Prostate gland (tissue), 2 donors: ENCODE results near the gene NHSL2. TPM values are rescaled to one million over a fixed set of nuclear protein-coding genes. Genes with fewer than 3 reads are reported as not detected.

Experiments used
- DNase-seq: peaks from one replicate; pipeline ENCODE4 v3.0.0-alpha.2; 2019; ENCODE audit warnings: low spot score
- H3K27ac ChIP-seq, 2 donors: fragments of 200-600 bp; sonication (generic); 2 replicates each; pipeline ENCODE4 v1.5.1; 2017 to 2019
- H3K27me3 ChIP-seq: fragments of 200-600 bp; sonication (generic); replicated peaks from 2 replicates; pipeline ENCODE4 v1.5.1; 2019; ENCODE audit not compliant: insufficient read depth
- H3K36me3 ChIP-seq, 2 donors: fragments of 200-600 bp; sonication (generic); 1 replicate in 1 of 2; 2 replicates in 1 of 2; pipeline versions ENCODE4 v1.5.1 to v1.8.1; 2017 to 2019
- H3K4me1 ChIP-seq: fragments of 200-600 bp; sonication (generic); replicated peaks from 2 replicates; pipeline ENCODE4 v1.5.1; 2019
- H3K4me3 ChIP-seq, 2 donors: fragments of 200-600 bp; sonication (generic); 2 replicates each; pipeline ENCODE4 v1.5.1; 2017 to 2019
- H3K9me3 ChIP-seq: fragments of 200-600 bp; sonication (generic); 2 replicates; pipeline ENCODE4 v1.5.1; 2017
- POLR2A ChIP-seq: fragments of 450-650 bp; IDR thresholded peaks from one replicate; pipeline ENCODE4 v1.6.1; 2016; ENCODE audit warnings: antibody characterized with exemption, mild to moderate bottlenecking
- POLR2AphosphoS5 ChIP-seq: sonication (generic); formaldehyde crosslinking; IDR thresholded peaks from one replicate; pipeline ENCODE4 v1.6.1; 2017; ENCODE audit warnings: antibody characterized with exemption
- WGBS: methylation state at CpG from one replicate; pipeline ENCODE4 v1.1.5; 2018; 5-methylcytosine and 5-hydroxymethylcytosine counted together
- intact Hi-C: fragments of 100-400 bp; cut with DNase I; formaldehyde crosslinking; loops from one replicate; pipeline ENCODE4 v1.14.2; 2022
- total RNA-seq, 2 donors: library from RNA; depleted of rRNA; stranded (reverse); fragments of >200 nt; gene quantifications; one replicate each; pipeline ENCODE4 v1.1.0, GENCODE V29; 2016
- TF ChIP-seq, protein P1 (sequence below), 4 experiments: fragments of 200-600 bp in 2 of 4; fragments of 450-650 bp in 2 of 4; sonication (generic) in 2 of 4; IDR thresholded peaks; 1 replicate in 3 of 4; 2 replicates in 1 of 4; pipeline ENCODE4 v1.5.1; 2016 to 2019; ENCODE audit warnings: antibody characterized with exemption in 4 of 4, mild to moderate bottlenecking in 2 of 4, moderate library complexity in 2 of 4

Gene NHSL2
- total RNA-seq, 2 donors from 2014 or later, result 4.2 to 28.2 TPM

DNA sequence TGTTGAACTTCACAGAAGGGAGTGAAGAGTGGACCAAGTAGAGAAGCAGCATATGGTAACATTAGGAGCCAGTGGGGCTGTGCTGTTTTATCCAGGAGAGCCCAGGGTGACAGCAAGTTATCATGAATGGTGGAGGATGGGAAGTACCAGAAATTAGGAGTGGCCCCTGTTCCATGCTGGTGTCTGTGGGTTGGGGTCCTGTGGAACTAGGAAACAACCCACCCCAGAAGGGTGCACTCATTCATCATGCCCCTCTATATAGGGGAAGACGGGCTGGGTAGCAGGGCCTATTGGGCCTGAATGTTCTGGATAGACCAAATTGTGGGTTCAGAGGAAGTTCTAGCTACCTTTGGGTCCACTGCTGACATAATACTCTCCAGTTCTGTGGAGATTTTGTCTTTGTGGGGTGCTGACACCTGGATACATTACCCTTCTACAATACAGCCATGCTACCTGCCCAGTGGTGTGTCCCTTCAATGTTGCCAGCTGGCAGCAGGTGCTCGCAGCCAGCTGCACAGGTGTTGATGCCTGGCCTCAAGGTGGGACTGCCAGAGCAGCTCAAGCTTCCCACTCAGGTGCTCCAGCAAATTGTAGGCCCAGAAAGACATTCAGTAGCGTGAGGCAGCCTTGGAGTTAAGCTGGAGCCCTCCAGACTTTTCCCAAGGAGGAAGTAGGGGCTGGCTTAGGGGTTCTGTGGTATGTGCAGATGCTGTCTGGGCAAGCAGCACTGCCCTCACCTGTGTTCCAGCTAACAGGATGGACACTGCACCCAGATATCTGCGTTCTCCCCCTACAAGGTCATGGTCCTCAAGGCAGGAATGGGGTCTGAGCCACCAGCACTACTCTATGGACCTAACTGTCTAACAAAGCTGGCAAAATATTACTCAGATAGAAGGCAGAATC, 106.5 kb downstream of the NHSL2 start:
- Histone ChIP-seq H3K9me3 (no peaks in the 10 kb centered on the region), H3K4me3 (no peak overlapping the region), H3K27me3 (no peaks in the 10 kb centered on the region), H3K27ac (no peak overlapping the region), H3K4me1 (no peaks in the 10 kb centered on the region), H3K36me3 (no peaks in the 10 kb centered on the region)
- intact Hi-C loops, result loop anchor here (10.0 kb wide), 1 partner anchor 528 kb away; no protein-coding TSS in a partner anchor
- TF ChIP-seq POLR2A, result no peak
- TF ChIP-seq POLR2AphosphoS5, result no peak
- TF ChIP-seq, protein P1, sequence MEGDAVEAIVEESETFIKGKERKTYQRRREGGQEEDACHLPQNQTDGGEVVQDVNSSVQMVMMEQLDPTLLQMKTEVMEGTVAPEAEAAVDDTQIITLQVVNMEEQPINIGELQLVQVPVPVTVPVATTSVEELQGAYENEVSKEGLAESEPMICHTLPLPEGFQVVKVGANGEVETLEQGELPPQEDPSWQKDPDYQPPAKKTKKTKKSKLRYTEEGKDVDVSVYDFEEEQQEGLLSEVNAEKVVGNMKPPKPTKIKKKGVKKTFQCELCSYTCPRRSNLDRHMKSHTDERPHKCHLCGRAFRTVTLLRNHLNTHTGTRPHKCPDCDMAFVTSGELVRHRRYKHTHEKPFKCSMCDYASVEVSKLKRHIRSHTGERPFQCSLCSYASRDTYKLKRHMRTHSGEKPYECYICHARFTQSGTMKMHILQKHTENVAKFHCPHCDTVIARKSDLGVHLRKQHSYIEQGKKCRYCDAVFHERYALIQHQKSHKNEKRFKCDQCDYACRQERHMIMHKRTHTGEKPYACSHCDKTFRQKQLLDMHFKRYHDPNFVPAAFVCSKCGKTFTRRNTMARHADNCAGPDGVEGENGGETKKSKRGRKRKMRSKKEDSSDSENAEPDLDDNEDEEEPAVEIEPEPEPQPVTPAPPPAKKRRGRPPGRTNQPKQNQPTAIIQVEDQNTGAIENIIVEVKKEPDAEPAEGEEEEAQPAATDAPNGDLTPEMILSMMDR (IDR thresholded peaks at IDR 0.05), result no peak
- DNase-seq, result no peak
- WGBS, result 100% methylated on average over 1 of the region's 4 CpGs

DNA sequence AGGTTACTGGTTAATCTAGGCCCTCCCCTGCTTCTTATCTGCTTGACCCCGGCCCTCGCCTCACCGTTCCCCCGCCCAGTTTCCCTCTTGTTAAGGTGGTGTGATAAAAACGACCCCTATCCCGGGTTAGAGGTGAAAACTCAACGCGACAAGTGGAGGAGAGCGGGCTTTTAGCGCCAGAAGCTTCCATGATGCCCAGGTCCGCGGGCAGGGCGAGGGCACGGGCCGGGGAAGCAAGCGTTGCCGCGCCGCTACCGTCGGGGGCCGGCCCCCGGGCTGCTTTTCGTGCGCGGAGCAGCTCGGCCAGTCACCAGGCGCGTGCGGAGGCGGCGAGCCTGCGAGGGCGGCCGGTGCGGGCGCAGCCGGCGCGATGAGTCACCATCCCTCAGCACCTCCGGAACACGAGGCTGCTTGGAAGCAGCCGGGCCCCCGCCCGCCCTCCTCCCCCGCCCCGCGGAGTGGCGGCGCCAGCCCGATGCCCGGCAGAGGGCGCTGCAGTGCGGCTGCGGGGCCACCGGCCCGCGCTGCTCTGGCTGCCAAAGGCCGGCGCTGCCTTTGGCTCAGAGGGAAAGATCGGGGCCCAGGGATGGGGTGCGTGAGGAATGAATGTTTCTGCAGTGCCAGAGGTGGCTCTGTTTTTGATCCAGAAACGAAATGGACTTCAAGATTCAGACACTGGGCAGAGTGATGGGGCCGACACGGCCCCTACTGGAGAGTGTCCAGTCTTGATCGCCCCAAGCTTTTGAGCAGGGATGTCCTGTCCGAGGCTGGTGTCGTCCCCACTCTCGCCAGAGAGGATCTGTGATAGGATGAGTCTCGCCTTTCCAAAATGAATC, 107.8 kb downstream of the NHSL2 start:
- WGBS, result 11% methylated on average over 23 of the region's 70 CpGs
- intact Hi-C loops, result loop anchor here (1.0 to 10.0 kb wide), 2 partner anchors 108 to 526 kb away; no protein-coding TSS in a partner anchor
- no peaks in the 10 kb centered on the region for H3K9me3 ChIP-seq
- H3K27me3 ChIP-seq, result no peaks in the 10 kb centered on the region
- DNase-seq, result peak; percentile 76
- no peaks in the 10 kb centered on the region for H3K36me3 ChIP-seq
- H3K27ac ChIP-seq, result peak overlapping the region in 1 of 2 donors; percentile 42
- TF ChIP-seq, protein P1 (IDR thresholded peaks at IDR 0.05), result peak; percentile 53 to 85 (median 76)
- TF ChIP-seq POLR2AphosphoS5, result no peak
- TF ChIP-seq POLR2A, result no peak
- H3K4me3 ChIP-seq, result no peak overlapping the region
- no peaks in the 10 kb centered on the region for H3K4me1 ChIP-seq

DNA sequence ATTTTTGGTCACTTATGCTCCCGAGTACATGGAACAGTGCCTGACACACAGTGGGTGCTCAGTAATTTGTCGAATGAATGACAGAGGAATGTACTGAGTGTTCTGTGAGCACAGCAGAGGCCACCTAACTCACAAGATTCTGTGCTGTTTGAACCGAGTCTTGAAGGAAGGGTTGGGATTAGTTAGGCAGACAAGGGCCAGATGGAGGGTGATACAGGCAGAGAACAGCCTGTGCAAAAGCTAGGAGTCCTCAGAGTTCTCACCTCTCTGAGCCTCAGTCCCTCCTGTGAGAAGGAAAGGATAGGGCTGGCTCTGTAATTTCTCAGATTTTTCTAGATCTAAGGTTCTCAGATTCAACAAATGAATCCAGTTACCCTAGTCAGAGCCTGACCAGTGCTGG, 108.8 kb downstream of the NHSL2 start:
- H3K27ac ChIP-seq, result peak overlapping the region; percentile 14 to 43
- no peak overlapping the region for H3K4me3 ChIP-seq
- no peaks in the 10 kb centered on the region for H3K27me3 ChIP-seq
- H3K36me3 ChIP-seq, result no peaks in the 10 kb centered on the region
- H3K9me3 ChIP-seq, result no peaks in the 10 kb centered on the region
- no peak for DNase-seq
- TF ChIP-seq POLR2AphosphoS5 (no peak), POLR2A (no peak)
- TF ChIP-seq, protein P1 (IDR thresholded peaks at IDR 0.05), result no peak
- H3K4me1 ChIP-seq, result no peaks in the 10 kb centered on the region
- intact Hi-C loops, result loop anchor here (10.0 kb wide), 1 partner anchor 525 kb away; no protein-coding TSS in a partner anchor
- 57% methylated on average over 3 of the region's 3 CpGs for WGBS

DNA sequence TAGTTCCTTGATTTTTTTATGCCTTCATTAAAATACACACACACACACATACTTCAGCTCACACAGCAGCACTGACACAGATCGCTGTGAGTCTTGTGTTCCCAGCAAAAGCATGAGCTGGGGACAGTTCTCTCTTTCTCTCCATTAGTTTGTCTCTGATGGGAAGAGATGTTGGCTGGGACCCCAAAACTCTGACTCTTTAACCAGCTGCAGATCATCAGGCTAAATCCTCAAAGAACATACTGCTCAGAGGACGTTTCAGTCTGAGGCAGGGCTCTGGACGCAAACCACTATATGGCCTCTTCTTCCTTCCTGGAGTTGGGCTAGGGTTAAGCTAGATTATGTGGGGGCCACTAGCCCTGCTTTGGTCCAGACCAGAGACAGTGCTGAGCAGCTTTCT, 109.6 kb downstream of the NHSL2 start:
- TF ChIP-seq POLR2AphosphoS5, result no peak
- TF ChIP-seq, protein P1 (IDR thresholded peaks at IDR 0.05), result no peak
- TF ChIP-seq POLR2A, result no peak
- 56% methylated on average over 3 of the region's 3 CpGs for WGBS
- H3K9me3 ChIP-seq, result no peaks in the 10 kb centered on the region
- H3K4me3 ChIP-seq, result no peak overlapping the region
- H3K36me3 ChIP-seq, result no peaks in the 10 kb centered on the region
- DNase-seq, result no peak
- H3K4me1 ChIP-seq, result no peaks in the 10 kb centered on the region
- no peaks in the 10 kb centered on the region for H3K27me3 ChIP-seq
- peak overlapping the region in 1 of 2 donors; percentile 48 for H3K27ac ChIP-seq
- intact Hi-C loops, result no loop called here
